Tibial artery (tissue), 4 donors: ENCODE measurements around the gene EHHADH.
A peak's percentile ranks its signal among the peaks of the same experiment; 100 is the strongest.

ENCODE experiments used
- DNase-seq, 2 donors: peaks; one replicate each; pipeline ENCODE4 v3.0.0-alpha.2; 2019
- H3K27ac ChIP-seq, 2 donors: fragments of 200-600 bp; sonication (generic) in 1 of 2; 1 replicate in 1 of 2; 2 replicates in 1 of 2; pipeline ENCODE4 v1.5.1; 2018 to 2019; ENCODE audit warnings: mild to moderate bottlenecking in 1 of 2
- H3K27me3 ChIP-seq, 2 donors: fragments of 200-600 bp; sonication (generic) in 1 of 2; one replicate each; pipeline versions ENCODE4 v1.5.1 to v1.6.0; 2016 to 2019
- H3K36me3 ChIP-seq, 3 donors: fragments of 200-600 bp; sonication (generic) in 2 of 3; one replicate each; pipeline ENCODE4 v1.5.1; 2016 to 2019; ENCODE audit warnings: mild to moderate bottlenecking in 2 of 3
- H3K4me1 ChIP-seq, 4 donors: fragments of 200-600 bp; sonication (generic) in 2 of 4; 1 replicate in 3 of 4; 2 replicates in 1 of 4; pipeline ENCODE4 v1.5.1; 2016 to 2019
- H3K4me3 ChIP-seq, 2 donors: fragments of 200-600 bp; sonication (generic) in 1 of 2; 1 replicate in 1 of 2; 2 replicates in 1 of 2; pipeline ENCODE4 v1.5.1; 2018 to 2019; ENCODE audit warnings: mild to moderate bottlenecking in 2 of 2
- H3K9me3 ChIP-seq, 3 donors: fragments of 200-600 bp; sonication (generic) in 1 of 3; one replicate each; pipeline ENCODE4 v1.5.1; 2016 to 2019
- CTCF ChIP-seq, 2 experiments: fragments of 200-600 bp in 1 of 2; fragments of 450-650 bp in 1 of 2; IDR thresholded peaks; one replicate each; pipeline ENCODE4 v1.5.1; 2017 to 2019; ENCODE audit warnings: antibody characterized with exemption in 2 of 2, mild to moderate bottlenecking in 1 of 2, moderate library complexity in 1 of 2
- intact Hi-C: fragments of 100-400 bp; cut with DNase I; formaldehyde crosslinking; loops from one replicate; pipeline ENCODE4 v1.15.0; 2023; ENCODE audit warnings: low total_unique reads

The EHHADH gene

GRCh38 chr3:185151101-185151963 lies 102.5 kb downstream of the EHHADH start:
- DNase-seq: no peak
- Histone ChIP-seq H3K27me3 (no peaks in the 10 kb centered on the region), H3K27ac (peak overlapping the region; percentile 82 to 96), H3K36me3 (no peaks in the 10 kb centered on the region), H3K4me3 (peak overlapping the region; percentile 72 to 82), H3K9me3 (no peaks in the 10 kb centered on the region), H3K4me1 (peaks cover 0 to 34% (median 16%) of the 10 kb centered on the region in 4 donors)
- intact Hi-C loops: no loop called here
- no peak for TF ChIP-seq CTCF (IDR thresholded peaks at IDR 0.05)

- Histone ChIP-seq H3K27me3 (no peaks in the 10 kb centered on the region), H3K9me3 (no peaks in the 10 kb centered on the region), H3K36me3 (no peaks in the 10 kb centered on the region), H3K4me1 (peaks cover 0 to 34% (median 16%) of the 10 kb centered on the region in 4 donors), H3K4me3 (peak overlapping the region; percentile 72 to 82), H3K27ac (peak overlapping the region; percentile 82 to 96)
- intact Hi-C loops: no loop called here
- no peak for DNase-seq
- TF ChIP-seq CTCF (IDR thresholded peaks at IDR 0.05): no peak
Observed at GRCh38 chr3:185150561-185150960, 103.3 kb downstream of the EHHADH start.

- peak in 1 of 2 donors; percentile 28 for DNase-seq
- Histone ChIP-seq H3K4me1 (peaks cover 0 to 41% (median 16%) of the 10 kb centered on the region in 4 donors), H3K27me3 (no peaks in the 10 kb centered on the region), H3K4me3 (no peak overlapping the region), H3K36me3 (no peaks in the 10 kb centered on the region), H3K9me3 (no peaks in the 10 kb centered on the region), H3K27ac (peak overlapping the region; percentile 82 to 96)
- intact Hi-C loops: no loop called here
- TF ChIP-seq CTCF (IDR thresholded peaks at IDR 0.05): no peak
Observed at GRCh38 chr3:185149591-185149990, 104.3 kb downstream of the EHHADH start.

- no peaks in the 10 kb centered on the region for H3K27me3 ChIP-seq
- no peaks in the 10 kb centered on the region for H3K9me3 ChIP-seq
- intact Hi-C loops: no loop called here
- TF ChIP-seq CTCF (IDR thresholded peaks at IDR 0.05): no peak
- peaks cover 0 to 29% (median 5%) of the 10 kb centered on the region in 4 donors for H3K4me1 ChIP-seq
- H3K27ac ChIP-seq: no peak overlapping the region
- H3K36me3 ChIP-seq: no peaks in the 10 kb centered on the region
- DNase-seq: no peak
- H3K4me3 ChIP-seq: no peak overlapping the region
Observed at GRCh38 chr3:185145511-185145910, 108.3 kb downstream of the EHHADH start.

- Histone ChIP-seq H3K27ac (no peak overlapping the region), H3K36me3 (no peaks in the 10 kb centered on the region), H3K27me3 (no peaks in the 10 kb centered on the region), H3K4me3 (no peak overlapping the region), H3K4me1 (peaks cover 0 to 23% (median 5%) of the 10 kb centered on the region in 4 donors), H3K9me3 (no peaks in the 10 kb centered on the region)
- intact Hi-C loops: no loop called here
- TF ChIP-seq CTCF (IDR thresholded peaks at IDR 0.05): no peak
- no peak for DNase-seq
Observed at GRCh38 chr3:185144784-185145183, 109.1 kb downstream of the EHHADH start.
